GM12873 (cell line): ENCODE results near the gene LRP1B.
A peak's percentile ranks its signal among the peaks of the same experiment; 100 is the strongest.

Source experiments
- CTCF ChIP-seq: IDR thresholded peaks from 2 replicates; pipeline ENCODE4 v1.5.1; 2012; ENCODE audit warnings: low read depth, mild to moderate bottlenecking, moderate library complexity, low read length, control low read depth; ENCODE audit not compliant: insufficient read depth; ENCODE audit errors: missing control alignments

Gene LRP1B

GRCh38 chr2:140597205-140597604 is 1533.6 kb downstream of the LRP1B start:
- no peak for TF ChIP-seq CTCF

- TF ChIP-seq CTCF = no peak
Observed at GRCh38 chr2:140596447-140596846, 1534.4 kb downstream of the LRP1B start.

GRCh38 chr2:140595107-140595506 is 1535.7 kb downstream of the LRP1B start:
- TF ChIP-seq CTCF = no peak

- no peak for TF ChIP-seq CTCF
Observed at GRCh38 chr2:140593132-140593531, 1537.7 kb downstream of the LRP1B start.

- TF ChIP-seq CTCF = no peak
Observed at GRCh38 chr2:140589696-140590095, 1541.1 kb downstream of the LRP1B start.

GRCh38 chr2:140589273-140589672 is 1541.5 kb downstream of the LRP1B start:
- no peak for TF ChIP-seq CTCF

GRCh38 chr2:140586379-140586778 is 1544.4 kb downstream of the LRP1B start:
- TF ChIP-seq CTCF = peak; percentile 85
